HT1080 (cell line): ENCODE data around the gene HADHB. TPM values are rescaled to one million over a fixed set of nuclear protein-coding genes. Genes with fewer than 3 reads are reported as not detected.
"Not testable (repeated sequence)": the region's sequence is repeated elsewhere in the genome, so short reads cannot be mapped to it uniquely, and the experiment has no call there.

Experiments
- DNase-seq: peaks from one replicate; pipeline ENCODE4 v3.0.0-alpha.2; 2015; ENCODE audit warnings: low read depth
- total RNA-seq: library from RNA; depleted of rRNA; stranded (reverse); fragments of >200 nt; shearing (Covaris generic); gene quantifications from 2 replicates; pipeline ENCODE4 v1.2.3, GENCODE V29; 2014

The HADHB gene
- total RNA-seq, 1 experiment from 2014 or later: 62.2 TPM

GRCh38 chr2:26292646-26293045, 47.9 kb downstream of the HADHB start:
- DNase-seq: no peak

DNA sequence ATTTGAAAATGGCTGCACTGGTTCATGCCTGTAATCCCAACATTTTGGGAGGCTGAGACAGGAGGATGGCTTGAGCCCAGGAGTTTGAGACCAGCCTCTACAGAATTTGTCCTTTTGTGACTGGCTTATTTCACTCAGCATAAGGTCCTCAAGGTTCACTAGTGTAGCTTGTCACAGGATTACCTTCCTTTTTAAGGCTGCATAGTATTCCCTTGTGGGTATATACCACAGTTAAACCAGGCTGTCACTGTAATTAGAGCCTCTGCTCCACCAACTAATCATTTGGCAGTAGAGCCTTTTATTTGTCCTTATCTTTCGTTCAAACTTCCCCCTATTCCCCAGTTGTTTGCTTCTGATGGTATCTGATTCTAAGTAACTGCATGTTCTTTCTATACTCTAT, 50.8 kb downstream of the HADHB start:
- no peak for DNase-seq

- no peak for DNase-seq
Observed at GRCh38 chr2:26297061-26297460, 52.3 kb downstream of the HADHB start.

DNA sequence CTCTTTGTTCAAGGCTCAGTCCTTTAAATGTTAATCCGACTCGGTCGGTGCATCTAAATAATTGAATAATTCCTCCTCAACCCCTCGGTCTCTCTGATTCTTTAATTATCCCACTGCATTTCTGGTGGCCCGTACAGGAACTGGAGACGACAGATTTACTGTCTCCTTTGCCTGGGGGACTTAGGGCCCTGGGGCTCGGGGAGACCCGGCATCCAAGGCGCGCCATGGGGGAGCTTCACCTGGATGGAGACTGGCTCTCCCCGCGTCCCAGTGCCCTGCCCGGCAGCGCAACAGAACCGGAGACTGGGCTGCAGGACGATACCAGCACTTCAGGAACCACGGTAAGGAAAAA, 53.5 kb downstream of the HADHB start:
- DNase-seq: no peak

- no peak for DNase-seq
Observed at GRCh38 chr2:26298638-26299393, 54.1 kb downstream of the HADHB start.

DNA sequence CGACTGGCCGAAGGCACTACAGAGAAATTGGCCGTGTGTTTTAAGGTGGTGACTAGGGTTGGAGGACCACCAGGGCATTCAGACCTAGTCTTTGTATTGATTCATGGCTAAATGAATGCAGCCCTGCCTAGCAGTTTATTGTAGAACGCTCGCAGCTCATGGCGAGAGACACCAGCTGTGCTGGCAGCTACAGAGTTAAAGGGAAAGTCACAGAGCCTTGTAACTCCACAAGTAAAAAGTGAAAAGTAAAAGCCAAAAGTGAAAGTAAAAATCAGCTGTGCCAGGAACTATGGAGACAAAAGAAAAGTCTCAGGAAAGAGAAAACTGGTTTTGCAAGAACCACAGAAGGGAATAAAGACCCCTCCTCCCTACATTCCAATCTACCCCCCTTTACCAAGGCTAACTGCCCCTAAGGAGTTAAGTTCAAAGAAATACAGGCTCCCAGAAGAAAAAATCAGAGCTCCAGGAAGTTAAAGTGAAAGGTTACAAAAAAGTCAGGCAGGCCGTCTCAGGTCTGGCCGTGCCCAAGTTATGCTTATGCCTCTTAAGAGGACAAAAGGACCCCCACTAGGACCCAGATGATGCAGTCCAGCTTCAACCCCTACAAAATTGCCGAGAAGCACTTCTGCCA, 54.8 kb downstream of the HADHB start:
- DNase-seq: peak; percentile 44

DNA sequence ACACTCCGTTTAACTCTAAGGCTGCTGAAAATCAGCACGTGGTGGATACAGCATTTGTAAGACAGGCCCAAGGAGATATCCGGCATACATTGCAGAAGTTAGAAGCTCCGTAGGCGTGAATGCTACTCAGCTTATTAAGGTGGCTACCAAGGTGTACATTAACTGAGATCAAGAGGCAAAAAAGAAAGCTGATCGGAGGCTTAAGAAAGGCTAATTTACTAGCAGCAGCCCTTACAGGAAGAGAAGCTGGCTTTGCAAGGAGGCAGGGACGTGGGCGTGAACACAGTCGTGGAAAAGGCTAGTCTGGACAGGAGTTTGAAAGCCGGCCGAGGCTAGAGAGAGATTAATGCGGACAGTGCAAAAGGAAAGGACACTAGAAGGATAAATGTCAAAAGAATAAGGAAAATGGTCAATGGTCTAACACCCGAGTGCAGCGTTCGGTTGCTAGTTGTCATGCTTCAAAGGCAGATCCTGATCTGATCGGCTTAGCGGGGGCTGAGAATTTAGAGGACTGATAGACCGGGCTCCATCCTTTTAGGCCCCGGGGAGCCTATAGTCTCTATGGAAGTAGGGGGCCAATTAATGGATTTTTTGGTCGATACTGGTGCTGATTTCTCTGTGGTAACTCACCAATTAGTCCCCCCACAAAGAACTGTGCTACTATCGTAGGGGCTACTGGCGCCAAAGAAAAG, 55.6 kb downstream of the HADHB start:
- no peak for DNase-seq

DNA sequence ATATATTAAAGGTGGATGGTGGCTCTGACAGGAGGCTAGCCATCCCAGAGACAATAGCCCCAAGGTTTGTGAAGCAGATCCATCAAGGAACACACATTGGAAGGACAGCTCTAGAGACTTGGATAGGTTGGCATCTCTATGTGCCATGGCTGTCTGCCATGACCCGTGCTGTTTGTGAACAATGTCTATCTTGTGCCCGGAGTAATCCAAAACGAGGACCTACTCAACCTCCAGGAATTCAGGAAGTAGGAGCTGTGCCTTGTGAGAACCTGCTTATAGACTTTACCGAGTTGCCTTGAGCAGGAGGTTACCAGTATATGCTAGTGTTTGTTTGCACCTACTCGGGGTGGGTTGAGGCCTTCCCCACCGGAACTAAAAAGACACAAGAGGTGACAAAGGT, 58.1 kb downstream of the HADHB start:
- DNase-seq: peak; percentile 63

DNA sequence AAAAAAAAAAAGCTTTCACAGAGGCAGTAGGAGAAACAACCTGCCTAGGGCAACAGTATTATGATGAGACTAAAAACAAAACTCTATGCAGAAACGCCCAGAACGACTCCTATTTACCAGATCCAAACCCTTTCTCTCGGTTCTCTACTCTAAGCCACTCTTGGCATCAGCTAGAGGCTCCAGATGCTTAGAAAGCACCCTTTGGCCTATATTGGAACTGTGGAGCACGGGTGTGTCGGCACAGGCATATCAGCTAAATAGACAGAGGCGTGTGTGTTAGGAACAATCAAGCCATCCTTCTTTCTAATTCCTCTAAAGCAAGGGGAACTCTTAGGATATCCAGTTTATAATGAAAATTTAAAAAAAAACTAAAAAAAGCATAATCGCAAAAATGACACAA, 60.4 kb downstream of the HADHB start:
- DNase-seq: not testable (repeated sequence)

DNA sequence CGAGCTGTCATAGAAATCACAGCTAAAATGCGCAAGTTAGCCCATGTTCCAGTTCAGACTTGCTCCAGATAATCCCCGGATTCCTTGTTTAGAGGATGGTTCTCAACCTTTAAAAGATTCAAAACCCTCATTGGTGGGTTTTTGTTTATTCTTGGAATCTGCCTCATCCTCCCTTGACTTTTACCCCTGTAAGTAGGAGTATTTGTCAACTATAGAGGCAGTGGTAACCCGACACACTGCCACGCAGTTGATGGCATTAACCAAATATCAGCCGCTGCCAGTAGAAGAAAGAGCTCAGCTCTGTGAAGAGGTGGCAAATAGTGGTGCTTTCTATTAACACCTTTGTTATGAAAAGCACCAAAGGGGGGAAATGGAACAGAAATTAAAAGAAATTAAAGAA, 60.8 kb downstream of the HADHB start:
- no peak for DNase-seq

DNA sequence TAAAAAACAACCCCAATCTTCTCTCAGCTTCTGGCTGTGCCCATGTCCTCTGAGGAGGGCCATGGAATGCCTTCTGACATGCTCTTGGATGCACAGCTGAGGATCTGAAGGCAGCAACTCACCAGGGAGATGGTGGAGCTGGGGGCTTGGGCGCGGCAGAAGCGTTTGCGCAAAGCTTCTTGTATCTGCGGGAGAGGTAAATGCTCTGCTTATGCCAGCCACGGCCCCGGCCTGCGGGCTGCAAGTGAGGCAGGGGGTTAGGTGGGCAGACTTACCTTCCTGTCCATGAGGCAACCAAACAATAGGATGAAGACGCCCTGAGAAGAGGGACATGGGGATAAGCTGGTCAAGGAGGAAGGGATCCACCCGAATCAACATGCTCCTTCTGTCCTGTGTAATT, 65.2 kb downstream of the HADHB start:
- no peak for DNase-seq

DNA sequence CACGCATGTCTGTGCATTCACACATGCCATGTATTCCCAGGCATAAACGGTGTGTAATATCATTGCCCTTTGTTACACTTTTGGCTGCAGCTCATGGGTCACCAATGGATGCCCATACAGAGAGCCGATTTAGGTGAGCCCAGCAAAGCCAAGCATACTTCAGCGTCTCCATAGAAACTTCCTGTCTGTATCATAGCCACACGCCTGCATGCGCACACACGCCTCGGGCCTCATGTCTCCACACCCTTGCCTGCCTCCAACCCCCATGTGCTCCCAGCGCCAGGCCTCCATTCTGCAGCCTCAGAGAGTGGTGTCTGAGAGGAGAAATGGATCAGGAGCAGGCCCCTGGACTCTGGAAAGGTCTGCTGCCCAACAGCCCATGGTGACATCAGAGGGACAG, 67.7 kb downstream of the HADHB start:
- DNase-seq: no peak

- no peak for DNase-seq
Observed at GRCh38 chr2:26313446-26313845, 68.7 kb downstream of the HADHB start.

GRCh38 chr2:26314243-26314642, 69.5 kb downstream of the HADHB start:
- no peak for DNase-seq

- no peak for DNase-seq
Observed at GRCh38 chr2:26316041-26316440, 71.3 kb downstream of the HADHB start.

DNA sequence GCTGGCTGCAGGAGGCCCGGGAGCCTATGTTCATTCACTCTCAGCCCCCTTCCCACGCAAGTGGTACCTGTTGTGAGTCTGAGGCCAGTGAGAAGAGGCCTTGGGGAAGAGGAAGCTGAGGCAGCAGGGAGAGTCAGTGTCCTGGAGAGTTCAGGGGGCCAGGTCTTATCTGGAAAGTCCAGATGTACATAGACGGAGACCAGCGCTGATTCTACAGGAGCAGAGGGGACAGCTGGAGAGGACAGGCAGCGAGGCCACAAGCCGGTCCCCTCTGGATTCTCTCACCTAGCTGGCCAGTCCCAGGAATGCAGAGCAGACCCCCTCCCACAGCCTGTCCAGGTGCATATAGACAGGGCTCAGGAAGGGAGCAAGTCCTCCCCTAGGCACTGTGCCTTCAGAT, 72.1 kb downstream of the HADHB start:
- no peak for DNase-seq

DNA sequence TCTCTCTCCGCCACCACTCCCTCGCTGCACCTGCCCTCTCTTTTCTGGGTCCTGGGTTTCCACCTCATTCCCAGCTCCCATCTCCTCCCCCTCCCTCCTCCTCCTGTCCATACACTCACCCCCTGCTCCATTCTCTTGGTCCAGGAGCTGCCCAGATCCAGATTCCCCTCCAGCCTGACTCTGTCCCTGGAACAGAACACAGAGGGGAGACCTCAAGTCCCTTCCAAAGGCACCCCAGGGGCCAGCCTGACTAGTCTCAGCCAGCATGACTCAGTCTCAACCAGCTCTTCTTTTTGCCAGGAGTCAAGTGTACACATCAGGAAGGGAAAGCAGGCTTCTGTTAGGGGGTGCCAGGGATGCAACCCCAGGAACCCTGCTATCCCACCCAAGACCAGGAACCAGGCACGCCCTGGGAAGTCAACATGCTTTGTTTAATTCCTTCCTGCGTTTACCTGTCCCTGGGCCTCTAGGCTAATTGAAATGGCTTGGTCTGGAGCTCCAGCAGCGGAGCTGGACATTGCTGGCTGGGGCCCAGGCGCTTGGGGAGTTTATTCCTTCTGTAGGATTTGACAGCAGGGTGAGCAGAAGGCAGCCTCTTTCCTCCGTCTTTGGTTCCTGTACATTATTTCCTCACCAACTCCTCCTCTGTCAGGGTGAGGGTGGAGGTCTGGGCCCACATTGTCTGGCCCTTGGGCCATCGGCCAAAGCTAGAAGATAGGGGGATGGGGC, 72.8 kb downstream of the HADHB start:
- no peak for DNase-seq

DNA sequence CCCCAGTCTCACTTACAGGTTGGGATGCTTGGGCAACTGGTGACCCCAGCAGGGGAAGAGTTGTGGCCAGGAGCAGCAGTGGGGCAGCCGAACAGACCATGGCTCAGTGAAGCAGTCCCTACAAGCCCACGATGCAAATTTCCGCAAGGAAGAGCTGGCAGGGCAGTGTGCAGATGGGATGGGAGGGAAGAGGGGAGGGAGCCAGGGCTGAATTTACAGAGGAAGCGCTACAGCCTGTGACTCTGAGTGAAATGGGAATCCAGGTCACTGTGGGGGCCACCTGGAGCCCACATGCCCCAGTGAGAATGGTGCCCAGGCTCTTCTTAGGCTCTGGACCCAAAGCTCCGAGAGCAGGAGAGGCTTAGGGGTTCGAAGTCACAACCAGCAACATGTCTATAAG, 74.2 kb downstream of the HADHB start:
- no peak for DNase-seq

GRCh38 chr2:26324479-26324878, 79.7 kb downstream of the HADHB start:
- not testable (repeated sequence) for DNase-seq

GRCh38 chr2:26324903-26325302, 80.2 kb downstream of the HADHB start:
- DNase-seq: no peak

- DNase-seq: peak; percentile 52
Observed at GRCh38 chr2:26325851-26326250, 81.1 kb downstream of the HADHB start.

- peak; percentile 18 for DNase-seq
Observed at GRCh38 chr2:26326514-26326913, 81.8 kb downstream of the HADHB start.
